Measurements from ENCODE around the gene FAM168A. TPM values are rescaled to one million over a fixed set of nuclear protein-coding genes. Genes with fewer than 3 reads are reported as not detected.

FAM168A gene
- total RNA-seq, 1 experiment from 2014 or later = 25.9 TPM

DNA sequence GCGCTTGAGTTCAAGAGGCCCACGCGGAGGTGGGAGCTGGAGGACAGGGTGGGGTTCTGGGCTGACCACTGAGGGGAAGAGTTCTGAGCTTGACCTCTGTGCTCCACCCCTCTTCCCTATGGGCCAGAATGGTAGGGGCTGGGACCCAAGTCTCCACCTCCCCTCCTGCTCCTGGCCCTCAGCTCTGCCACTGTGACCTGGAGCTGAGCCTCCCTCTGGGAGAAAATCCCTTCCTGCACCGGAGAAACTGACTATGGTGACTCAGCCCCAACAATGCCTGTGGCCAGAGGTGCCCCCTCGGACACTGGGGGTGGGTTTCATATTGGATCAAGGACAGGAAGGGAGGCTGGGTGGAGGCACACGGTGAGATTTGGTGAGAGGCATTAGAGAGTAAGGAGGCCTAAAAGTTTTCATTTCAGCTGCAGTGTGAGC is 198.7 kb downstream of the FAM168A start:
- DNase-seq (ENCODE audit: low spot score) (no peak), ATAC-seq (no peak)

More for the DNA sequence above, 198.7 kb downstream of the FAM168A start:
- CTCF ChIA-PET = interaction anchor here (0.5 to 6.8 kb wide), 12 partner anchors 27 to 1258 kb away, joined by 3 to 54 read pairs (median 8); no protein-coding TSS in a partner anchor
- POLR2A ChIA-PET = no interaction called here
- no peak overlapping the region for H3K4me3 Mint-ChIP-seq
- no peaks in the 10 kb centered on the region for H3K36me3 Mint-ChIP-seq
- H3K27ac Mint-ChIP-seq = no peak overlapping the region
- TF ChIP-seq ZNF416 (CRISPR knock-in tag; IDR thresholded peaks at IDR 0.05) = no peak
- TF ChIP-seq, protein P1, sequence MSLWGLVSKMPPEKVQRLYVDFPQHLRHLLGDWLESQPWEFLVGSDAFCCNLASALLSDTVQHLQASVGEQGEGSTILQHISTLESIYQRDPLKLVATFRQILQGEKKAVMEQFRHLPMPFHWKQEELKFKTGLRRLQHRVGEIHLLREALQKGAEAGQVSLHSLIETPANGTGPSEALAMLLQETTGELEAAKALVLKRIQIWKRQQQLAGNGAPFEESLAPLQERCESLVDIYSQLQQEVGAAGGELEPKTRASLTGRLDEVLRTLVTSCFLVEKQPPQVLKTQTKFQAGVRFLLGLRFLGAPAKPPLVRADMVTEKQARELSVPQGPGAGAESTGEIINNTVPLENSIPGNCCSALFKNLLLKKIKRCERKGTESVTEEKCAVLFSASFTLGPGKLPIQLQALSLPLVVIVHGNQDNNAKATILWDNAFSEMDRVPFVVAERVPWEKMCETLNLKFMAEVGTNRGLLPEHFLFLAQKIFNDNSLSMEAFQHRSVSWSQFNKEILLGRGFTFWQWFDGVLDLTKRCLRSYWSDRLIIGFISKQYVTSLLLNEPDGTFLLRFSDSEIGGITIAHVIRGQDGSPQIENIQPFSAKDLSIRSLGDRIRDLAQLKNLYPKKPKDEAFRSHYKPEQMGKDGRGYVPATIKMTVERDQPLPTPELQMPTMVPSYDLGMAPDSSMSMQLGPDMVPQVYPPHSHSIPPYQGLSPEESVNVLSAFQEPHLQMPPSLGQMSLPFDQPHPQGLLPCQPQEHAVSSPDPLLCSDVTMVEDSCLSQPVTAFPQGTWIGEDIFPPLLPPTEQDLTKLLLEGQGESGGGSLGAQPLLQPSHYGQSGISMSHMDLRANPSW (CRISPR knock-in tag; conservative IDR thresholded peaks at IDR 0.05; ENCODE audit: low read depth) = no peak
- no peak for TF ChIP-seq FOXP1 (CRISPR knock-in tag; IDR thresholded peaks at IDR 0.05; ENCODE audit: borderline replicate concordance)
- TF ChIP-seq SP1 (CRISPR knock-in tag; conservative IDR thresholded peaks at IDR 0.05) = no peak
- no peak for TF ChIP-seq ZNF317 (CRISPR knock-in tag; IDR thresholded peaks at IDR 0.05; ENCODE audit: borderline replicate concordance, low read depth)
- TF ChIP-seq EMX1 (CRISPR knock-in tag; IDR thresholded peaks at IDR 0.05) = no peak
- TF ChIP-seq, protein P2, sequence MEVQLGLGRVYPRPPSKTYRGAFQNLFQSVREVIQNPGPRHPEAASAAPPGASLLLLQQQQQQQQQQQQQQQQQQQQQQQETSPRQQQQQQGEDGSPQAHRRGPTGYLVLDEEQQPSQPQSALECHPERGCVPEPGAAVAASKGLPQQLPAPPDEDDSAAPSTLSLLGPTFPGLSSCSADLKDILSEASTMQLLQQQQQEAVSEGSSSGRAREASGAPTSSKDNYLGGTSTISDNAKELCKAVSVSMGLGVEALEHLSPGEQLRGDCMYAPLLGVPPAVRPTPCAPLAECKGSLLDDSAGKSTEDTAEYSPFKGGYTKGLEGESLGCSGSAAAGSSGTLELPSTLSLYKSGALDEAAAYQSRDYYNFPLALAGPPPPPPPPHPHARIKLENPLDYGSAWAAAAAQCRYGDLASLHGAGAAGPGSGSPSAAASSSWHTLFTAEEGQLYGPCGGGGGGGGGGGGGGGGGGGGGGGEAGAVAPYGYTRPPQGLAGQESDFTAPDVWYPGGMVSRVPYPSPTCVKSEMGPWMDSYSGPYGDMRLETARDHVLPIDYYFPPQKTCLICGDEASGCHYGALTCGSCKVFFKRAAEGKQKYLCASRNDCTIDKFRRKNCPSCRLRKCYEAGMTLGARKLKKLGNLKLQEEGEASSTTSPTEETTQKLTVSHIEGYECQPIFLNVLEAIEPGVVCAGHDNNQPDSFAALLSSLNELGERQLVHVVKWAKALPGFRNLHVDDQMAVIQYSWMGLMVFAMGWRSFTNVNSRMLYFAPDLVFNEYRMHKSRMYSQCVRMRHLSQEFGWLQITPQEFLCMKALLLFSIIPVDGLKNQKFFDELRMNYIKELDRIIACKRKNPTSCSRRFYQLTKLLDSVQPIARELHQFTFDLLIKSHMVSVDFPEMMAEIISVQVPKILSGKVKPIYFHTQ (CRISPR knock-in tag; IDR thresholded peaks at IDR 0.05) = no peak
- TF ChIP-seq JUN (CRISPR knock-in tag; IDR thresholded peaks at IDR 0.05) = no peak
- no peak for TF ChIP-seq ZNF138 (CRISPR knock-in tag; conservative IDR thresholded peaks at IDR 0.05)
- TF ChIP-seq, protein P3, sequence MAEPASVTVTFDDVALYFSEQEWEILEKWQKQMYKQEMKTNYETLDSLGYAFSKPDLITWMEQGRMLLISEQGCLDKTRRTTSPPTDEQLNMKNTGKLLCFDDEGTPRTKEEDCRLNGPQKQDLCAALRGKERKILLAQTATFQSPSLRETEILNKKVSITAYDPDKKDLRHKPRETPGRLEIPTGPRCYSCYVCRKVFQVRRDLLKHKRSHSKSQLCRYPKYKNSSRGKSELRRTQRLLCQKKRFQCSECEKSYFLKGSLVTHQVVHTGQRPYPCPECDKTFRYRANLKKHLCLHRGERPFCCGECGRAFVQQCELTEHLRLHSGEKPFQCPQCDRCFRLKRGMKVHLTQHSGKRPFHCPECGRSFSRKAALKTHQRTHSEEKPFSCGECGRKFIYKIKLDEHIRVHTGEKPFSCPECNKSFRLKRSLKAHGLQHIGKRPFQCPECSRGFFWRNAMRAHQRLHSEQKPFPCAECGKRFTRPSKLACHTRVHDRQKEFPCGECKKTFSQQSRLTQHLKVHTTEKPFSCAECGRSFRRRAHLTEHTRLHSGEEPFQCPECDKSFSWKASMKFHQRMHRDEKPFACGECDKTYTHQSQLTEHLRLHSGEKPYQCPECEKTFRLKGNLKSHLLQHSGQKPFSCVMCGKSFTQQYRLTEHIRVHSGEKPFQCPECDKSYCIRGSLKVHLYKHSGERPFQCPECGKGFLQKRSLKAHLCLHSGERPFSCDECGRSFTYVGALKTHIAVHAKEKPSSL (CRISPR knock-in tag; conservative IDR thresholded peaks at IDR 0.05) = no peak
- TF ChIP-seq, protein P4, sequence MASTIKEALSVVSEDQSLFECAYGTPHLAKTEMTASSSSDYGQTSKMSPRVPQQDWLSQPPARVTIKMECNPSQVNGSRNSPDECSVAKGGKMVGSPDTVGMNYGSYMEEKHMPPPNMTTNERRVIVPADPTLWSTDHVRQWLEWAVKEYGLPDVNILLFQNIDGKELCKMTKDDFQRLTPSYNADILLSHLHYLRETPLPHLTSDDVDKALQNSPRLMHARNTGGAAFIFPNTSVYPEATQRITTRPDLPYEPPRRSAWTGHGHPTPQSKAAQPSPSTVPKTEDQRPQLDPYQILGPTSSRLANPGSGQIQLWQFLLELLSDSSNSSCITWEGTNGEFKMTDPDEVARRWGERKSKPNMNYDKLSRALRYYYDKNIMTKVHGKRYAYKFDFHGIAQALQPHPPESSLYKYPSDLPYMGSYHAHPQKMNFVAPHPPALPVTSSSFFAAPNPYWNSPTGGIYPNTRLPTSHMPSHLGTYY (CRISPR knock-in tag; IDR thresholded peaks at IDR 0.05) = no peak
- TF ChIP-seq, protein P5, sequence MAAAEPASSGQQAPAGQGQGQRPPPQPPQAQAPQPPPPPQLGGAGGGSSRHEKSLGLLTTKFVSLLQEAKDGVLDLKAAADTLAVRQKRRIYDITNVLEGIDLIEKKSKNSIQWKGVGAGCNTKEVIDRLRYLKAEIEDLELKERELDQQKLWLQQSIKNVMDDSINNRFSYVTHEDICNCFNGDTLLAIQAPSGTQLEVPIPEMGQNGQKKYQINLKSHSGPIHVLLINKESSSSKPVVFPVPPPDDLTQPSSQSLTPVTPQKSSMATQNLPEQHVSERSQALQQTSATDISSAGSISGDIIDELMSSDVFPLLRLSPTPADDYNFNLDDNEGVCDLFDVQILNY (CRISPR knock-in tag; IDR thresholded peaks at IDR 0.05) = no peak
- TF ChIP-seq, protein P6, sequence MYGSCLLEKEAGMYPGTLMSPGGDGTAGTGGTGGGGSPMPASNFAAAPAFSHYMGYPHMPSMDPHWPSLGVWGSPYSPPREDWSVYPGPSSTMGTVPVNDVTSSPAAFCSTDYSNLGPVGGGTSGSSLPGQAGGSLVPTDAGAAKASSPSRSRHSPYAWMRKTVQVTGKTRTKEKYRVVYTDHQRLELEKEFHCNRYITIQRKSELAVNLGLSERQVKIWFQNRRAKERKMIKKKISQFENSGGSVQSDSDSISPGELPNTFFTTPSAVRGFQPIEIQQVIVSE (CRISPR knock-in tag; IDR thresholded peaks at IDR 0.05; ENCODE audit: borderline replicate concordance) = no peak
- TF ChIP-seq NFE2L1 (CRISPR knock-in tag; IDR thresholded peaks at IDR 0.05) = no peak
- TF ChIP-seq, protein P7, sequence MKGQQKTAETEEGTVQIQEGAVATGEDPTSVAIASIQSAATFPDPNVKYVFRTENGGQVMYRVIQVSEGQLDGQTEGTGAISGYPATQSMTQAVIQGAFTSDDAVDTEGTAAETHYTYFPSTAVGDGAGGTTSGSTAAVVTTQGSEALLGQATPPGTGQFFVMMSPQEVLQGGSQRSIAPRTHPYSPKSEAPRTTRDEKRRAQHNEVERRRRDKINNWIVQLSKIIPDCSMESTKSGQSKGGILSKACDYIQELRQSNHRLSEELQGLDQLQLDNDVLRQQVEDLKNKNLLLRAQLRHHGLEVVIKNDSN (CRISPR knock-in tag; IDR thresholded peaks at IDR 0.05) = no peak
- TF ChIP-seq TEAD1 (CRISPR knock-in tag; IDR thresholded peaks at IDR 0.05) = no peak
- H3K9me3 Mint-ChIP-seq = no peaks in the 10 kb centered on the region
- peaks cover 6% of the 10 kb centered on the region for H3K4me1 Mint-ChIP-seq
- no peaks in the 10 kb centered on the region for H3K27me3 Mint-ChIP-seq (ENCODE audit: low read depth)
